Measurements from ENCODE around the gene SH3PXD2B.
"Not testable (repeated sequence)": the region's sequence is repeated elsewhere in the genome, so short reads cannot be mapped to it uniquely, and the experiment has no call there.

The SH3PXD2B gene

DNA sequence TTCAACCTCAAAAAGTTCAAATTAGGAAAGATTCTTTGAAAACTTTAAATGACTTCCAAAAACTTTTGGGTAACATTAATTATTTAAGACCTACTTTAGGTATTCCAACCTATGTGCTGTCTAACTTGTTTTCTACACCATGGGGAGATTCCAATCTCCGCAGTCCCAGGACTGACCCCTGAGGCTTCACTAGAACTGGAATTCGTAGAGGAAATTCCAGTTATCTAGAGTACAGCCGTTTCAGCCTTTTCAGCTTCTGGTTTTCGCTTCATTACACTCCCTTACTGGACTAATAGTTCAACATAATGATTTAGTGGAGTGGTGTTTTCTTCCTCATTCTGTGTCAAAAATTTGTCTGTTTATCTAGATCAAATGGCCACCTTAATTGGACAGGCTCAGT, 55.7 kb downstream of the SH3PXD2B start:
- not testable (repeated sequence) for DNase-seq

DNA sequence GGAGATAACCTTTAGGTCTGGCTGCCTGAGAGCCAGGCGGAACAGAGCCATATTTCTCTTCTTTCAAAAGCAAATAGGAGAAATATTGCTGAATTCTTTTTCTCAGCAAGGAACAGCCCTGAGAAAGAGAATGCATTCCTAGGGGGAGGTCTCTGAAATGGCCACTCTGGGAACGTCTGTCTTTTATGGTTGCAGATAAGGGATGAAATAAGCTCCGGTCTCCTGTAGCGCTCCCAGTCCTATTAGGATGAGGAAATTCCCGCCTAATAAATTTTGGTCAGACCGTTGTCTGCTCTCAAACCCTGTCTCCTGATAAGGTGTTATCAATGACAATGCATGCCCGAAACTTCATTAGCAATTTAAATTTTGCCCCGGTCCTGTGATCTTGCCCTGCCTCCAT, 57.3 kb downstream of the SH3PXD2B start:
- not testable (repeated sequence) for DNase-seq

DNA sequence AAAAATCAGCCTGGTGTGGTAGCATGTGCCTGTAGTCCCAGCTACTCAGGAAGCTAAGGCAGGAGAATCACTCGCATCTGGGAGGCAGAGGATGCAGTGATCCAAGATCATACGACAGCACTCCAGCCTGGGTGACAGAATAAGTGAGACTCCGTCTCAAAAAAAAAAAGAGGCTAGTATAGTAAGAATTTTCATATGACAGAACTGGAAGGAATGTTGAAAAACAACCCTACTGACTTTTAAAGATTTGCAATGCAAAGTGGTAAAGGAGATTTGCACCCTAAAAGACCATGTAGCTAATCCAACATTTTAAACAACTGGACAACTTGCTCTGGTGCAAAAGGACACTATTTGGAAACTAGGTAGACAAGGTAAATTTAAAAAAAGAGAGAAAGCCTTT, 58.1 kb downstream of the SH3PXD2B start:
- DNase-seq: no peak

GRCh38 chr5:172395483-172395882, 58.8 kb downstream of the SH3PXD2B start:
- no peak for DNase-seq

DNA sequence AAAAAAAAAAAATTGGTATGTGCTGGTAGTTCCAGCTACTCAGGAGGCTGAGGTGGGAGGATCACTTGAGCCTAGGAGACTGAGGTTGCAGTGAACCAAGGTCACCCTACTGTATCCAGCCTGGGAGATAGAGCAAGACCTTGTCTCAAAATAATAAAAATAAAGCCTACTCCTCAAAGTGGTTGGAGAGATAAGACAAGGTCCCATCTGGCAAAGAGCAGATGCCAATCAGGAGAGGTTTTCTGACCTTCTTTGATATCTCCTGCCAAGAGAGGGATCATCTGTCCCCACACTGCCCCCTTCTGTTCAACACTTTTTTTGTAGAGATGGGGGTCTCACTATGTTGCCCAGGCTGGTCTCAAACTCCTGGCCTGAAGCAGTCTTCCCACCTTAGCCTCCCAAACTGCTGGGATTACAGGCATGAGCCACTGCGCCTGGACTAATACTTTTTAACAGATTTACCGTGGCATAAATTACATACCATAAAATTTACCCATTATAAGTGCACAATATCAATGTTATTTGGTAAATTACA, 64.7 kb downstream of the SH3PXD2B start:
- DNase-seq: no peak

- no peak for DNase-seq
These were observed 66.0 kb downstream of the SH3PXD2B start for GRCh38 chr5:172388246-172388733.

DNA sequence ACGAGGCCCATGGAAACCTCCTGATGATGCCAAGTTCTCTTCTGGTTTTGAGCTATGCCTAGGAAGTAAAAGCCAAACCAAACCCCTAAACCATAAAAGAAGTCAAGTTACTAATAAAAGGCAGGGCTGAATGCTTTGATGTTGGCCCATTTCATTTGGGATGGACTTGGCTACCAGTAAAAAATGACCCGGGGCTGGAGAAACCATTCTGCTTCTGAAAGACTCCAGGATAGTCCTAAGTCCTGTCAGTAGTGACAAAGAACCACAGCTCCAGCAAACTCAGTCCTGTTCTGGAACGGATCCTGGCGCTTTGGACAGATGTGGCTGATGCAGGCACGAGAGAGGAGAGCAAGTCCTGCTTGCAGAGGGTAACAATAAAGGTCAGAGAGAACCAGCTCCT, 68.6 kb downstream of the SH3PXD2B start:
- no peak for DNase-seq

DNA sequence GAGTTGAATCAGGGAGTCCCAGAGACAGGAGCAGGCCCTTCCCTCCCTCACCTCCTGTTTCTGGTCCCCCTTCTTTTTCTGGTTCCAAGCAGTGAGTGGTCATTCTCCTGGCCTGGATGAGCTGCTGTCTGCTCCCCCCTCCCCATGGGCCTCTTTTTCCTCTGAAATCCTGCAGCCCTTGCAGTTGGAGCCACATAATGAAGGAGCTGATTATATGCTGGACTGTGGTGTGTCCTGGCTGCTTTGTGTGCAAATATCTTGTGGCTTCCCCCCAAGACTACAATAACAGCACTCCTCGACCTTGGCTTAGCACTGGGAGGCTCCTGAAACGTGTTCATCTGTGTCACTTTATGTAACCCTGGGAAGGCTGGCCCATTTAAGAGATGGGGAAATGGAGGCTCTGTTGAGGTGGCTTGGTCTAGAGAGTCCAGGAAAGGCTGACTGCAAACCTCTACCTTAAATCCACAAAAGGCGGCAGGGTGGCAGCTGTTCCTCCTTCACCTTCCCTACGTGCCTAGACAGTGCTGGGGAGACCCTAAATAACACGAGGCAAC, 69.2 kb downstream of the SH3PXD2B start:
- no peak for DNase-seq

- DNase-seq: no peak
These were observed 71.0 kb downstream of the SH3PXD2B start for GRCh38 chr5:172383191-172383802.

DNA sequence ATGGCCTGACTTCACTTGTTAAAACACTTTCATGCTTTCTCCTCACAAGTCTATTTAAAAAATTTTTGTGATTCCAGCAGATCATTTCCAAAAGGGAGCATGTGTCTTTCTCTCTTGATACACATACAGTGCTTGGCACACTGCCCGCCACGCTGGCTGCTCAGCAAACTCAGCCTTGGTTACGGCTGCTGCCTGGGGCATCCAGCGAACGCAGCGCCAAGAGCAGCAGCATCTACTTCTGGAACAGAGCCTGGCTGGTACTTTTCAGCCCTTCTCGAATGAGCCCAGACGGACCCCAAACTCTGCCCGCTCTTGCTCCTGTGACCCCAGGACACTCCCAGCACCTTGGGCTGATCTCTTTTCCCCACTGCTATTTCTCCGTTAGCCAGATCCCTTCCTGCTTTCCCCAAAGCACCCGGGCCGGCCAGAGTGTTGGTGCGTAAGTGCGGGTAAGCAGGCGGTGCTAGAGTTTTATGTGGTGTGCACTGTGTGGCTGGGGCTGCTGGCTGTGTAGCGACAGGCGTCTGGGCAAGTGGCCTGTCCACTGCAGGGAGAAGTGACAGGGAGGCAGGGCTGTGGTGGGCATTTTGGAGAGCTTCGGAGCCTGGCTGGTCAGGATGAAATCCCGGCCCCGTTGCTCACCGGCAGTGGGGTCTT, 73.2 kb downstream of the SH3PXD2B start:
- DNase-seq: no peak

GRCh38 chr5:172380301-172380986, 73.9 kb downstream of the SH3PXD2B start:
- DNase-seq: no peak

- no peak for DNase-seq
These were observed 74.8 kb downstream of the SH3PXD2B start for GRCh38 chr5:172379481-172379880.

GRCh38 chr5:172377856-172378255, 76.5 kb downstream of the SH3PXD2B start:
- DNase-seq: no peak

DNA sequence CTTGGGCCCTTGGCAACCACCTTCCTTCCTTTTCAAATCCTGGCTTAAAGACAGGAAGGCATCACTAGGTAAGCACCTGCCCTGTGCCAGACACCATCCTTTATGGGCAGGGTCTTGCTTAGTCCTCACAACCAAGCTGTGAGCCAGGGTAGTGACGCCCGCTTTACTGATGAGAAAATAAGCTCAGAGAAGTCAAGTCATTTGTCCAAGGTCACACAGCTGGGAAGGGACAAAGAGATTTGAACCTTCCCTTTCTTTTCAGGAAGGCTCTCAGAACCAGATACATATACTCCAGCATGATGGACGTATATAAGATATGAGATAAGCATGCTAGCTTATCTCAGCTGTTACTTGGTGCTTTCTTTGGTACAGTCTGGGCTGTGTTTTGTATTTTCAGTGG, 76.9 kb downstream of the SH3PXD2B start:
- no peak for DNase-seq

GRCh38 chr5:172374783-172375182, 79.5 kb downstream of the SH3PXD2B start:
- DNase-seq: no peak

- DNase-seq: no peak
These were observed 80.6 kb downstream of the SH3PXD2B start for GRCh38 chr5:172373680-172374079.

- no peak for DNase-seq
These were observed 82.6 kb downstream of the SH3PXD2B start for GRCh38 chr5:172371684-172372083.

GRCh38 chr5:172370648-172371545, 83.4 kb downstream of the SH3PXD2B start:
- no peak for DNase-seq

DNA sequence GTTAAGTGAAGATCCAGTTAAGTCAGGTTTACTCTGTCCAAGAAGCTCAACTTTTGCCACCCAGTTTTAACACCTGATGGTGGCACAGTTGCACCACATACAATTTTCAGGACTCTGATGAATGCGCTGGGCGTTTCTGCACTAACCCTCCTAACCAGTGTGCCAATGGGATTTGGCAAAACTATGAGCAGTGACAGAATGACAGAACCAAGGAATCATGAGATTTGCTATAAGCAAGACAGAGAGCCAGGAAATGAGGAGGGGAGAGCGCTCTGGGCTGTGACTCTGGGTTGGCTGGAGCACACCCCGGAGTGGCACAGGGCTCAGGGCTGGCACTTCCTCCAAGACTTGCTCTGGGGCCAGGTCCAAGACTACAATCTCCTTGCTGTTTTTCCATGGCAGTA, 84.1 kb downstream of the SH3PXD2B start:
- no peak for DNase-seq

DNA sequence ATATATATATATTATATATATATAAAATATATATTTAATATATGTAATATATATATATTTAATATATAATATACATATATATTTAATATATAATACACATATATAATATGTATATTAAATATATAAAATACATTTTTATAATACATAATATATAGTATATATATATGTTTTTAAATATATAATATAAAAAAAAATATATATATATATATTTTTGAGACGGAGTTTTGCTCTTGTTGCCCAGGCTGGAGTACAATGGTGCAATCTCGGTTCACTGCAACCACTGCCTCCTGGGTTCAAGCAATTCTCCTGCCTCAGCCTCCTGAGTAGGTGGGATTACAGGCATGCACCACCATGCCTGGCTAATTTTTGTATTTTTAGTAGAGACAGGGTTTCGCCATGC, 85.6 kb downstream of the SH3PXD2B start:
- not testable (repeated sequence) for DNase-seq

- no peak for DNase-seq
These were observed 88.2 kb downstream of the SH3PXD2B start for GRCh38 chr5:172365948-172366608.

- no peak for DNase-seq
These were observed 89.6 kb downstream of the SH3PXD2B start for GRCh38 chr5:172364773-172365172.

Measured in activated naive CD4-positive, alpha-beta T cell (primary cell).